Stimulated activated CD8-positive, alpha-beta memory T cell treated with anti-CD3 and anti-CD28 coated beads, Interleukin-2, amount 100 ng/mL, for 1 hour (primary cell): Measurements from ENCODE around the gene NFATC2.
"Not testable (repeated sequence)": the region's sequence is repeated elsewhere in the genome, so short reads cannot be mapped to it uniquely, and the experiment has no call there.

Experiments
- DNase-seq, 2 donors: peaks; one replicate each; pipeline ENCODE4 v3.0.0-alpha.2; 2020; ENCODE audit warnings: low read depth in 2 of 2

The NFATC2 gene

DNA sequence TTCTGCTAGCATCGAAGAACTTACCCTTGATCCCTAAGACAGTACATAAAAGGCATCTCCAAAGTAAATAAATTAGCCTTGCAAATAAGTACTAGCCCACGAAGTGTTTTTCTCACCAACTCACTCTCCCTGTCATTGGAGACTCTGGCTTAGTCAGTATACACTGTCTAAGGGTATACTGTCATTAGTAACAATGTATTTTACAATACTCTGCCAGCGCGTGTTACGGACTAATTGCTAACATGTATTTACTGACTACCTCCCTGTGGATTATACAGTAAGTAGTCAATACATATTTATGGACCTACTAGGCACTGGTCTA lies 72.1 kb downstream of the NFATC2 start:
- no peak for DNase-seq

DNA sequence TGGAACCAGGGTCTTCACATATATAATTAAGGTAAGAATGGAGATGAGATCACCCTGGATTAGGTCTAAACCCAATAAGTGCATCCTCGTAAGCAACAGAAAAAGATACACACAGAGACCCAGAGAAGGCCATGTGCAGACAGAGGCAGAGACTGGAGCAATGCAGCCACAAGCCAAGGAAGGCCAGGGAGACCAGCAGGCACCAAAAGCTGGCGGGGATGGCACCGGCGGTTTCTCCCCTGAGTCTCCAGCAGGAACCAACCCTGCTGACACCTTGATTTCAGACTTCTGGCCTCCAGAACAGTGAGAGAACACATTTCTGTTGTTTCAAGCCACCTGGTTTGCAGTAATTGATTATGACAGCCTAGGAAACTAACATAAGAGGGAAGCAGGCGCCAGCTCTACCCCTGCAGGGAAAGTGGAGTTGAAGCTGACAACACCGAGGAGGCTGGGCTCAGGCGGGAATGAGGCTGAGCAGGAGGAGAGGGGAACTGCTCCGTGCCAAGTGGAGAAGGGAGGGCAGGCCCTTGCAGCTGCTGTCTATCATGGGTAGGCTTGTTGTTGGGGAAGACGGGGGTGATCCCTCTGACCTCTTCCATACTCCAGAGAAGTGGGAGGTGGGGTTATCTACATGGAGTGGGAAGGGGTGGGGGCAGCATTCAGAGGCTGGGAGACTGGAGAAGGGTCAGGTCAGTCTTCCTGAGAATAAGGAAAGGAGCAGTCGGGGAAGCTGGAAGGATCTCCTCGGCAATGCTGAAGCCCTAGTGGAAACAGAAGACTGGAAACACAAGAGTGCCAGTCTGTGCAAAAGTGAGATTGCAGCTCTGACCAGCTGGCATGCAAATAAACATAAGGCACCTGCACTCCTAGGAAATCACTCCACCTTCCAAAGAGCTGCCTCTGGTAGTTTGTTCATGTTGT lies 72.7 kb downstream of the NFATC2 start:
- no peak for DNase-seq

DNA sequence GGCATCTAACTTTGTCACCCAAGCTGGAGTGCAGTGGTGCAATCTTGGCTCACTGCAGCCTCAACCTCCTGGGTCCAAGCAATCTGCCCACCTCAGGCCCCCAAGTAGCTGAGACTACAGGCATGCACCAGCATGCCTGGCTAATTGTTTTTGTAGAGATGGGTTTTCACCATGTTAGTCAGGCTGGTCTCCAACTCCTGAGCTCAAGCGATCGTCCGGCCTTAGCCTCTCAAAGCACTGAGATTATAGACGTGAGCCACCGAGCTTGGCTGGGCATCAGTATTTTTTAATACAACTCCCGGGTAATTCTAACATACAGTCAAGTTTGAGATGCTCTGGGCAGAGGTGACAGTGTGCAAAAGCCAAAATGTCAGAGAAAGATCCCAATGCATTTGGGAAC lies 73.5 kb downstream of the NFATC2 start:
- DNase-seq, result no peak

DNA sequence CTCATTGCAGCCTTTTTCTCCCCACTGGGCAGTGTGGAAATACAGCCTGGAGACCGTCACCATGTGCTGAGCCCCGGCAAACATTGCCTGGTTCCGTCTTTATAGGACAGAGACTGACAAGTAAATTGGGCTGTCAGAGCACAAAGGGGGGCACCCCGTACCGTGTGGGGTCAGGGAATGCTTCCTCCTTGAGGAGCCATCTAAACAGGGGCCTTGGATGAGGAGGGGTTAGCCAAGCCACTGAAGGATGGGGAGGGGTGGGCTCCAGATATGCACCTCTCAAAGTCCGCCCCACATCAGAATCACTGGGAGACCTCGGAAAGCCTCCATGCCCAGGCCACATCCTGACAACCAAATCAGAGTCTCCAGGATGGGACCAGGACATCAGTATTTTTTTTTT lies 73.9 kb downstream of the NFATC2 start:
- DNase-seq, result no peak

DNA sequence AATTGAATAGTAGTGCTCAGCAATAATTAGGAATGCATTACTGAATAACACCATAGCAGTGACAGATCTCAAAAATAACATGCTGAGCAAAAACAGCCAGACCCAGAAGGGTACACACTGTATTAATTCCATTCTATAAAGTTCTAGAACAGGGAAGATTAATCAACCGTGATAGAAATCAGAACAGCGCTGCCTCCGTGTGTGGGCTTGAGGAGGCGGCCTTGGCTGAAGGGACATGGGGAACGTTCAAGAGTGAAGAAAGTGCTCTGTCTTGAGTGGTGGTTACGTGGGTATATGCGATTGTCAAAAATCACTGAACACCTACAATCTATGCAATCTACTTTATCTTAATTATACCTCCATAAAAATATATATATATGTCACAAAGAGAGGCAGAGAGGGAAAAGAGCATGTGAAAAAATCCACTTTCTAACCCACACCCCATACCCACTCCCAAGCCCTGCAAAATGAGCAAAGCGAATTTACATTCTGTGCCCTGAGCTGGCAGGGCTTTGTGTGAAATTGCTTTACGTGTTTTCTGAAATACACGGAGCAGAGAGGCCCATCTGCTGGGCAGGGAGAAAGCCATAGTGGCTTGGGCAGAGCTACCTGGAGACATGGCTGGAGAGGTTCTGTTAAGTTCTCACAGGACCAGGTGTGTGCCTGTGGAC lies 74.4 kb downstream of the NFATC2 start:
- DNase-seq, result no peak

DNA sequence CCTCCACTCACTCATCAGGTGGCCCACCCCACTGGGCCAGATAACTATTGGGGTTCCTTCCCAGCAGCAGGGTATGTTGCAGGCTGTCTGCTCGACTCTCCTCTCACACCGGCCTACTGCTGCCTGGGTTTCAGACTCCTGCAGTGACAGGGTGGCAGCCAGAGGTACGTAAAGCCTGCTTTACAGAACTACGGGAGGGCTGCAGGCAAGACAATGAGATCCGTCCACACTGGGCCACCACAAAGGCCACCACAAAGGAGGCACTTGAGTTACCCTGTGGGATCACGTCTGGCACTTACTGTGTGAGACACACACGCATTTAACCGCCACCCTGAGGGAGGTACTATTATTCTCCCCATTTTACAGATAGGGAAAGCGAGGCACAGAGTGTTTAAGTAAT lies 78.5 kb downstream of the NFATC2 start:
- DNase-seq, result no peak

DNA sequence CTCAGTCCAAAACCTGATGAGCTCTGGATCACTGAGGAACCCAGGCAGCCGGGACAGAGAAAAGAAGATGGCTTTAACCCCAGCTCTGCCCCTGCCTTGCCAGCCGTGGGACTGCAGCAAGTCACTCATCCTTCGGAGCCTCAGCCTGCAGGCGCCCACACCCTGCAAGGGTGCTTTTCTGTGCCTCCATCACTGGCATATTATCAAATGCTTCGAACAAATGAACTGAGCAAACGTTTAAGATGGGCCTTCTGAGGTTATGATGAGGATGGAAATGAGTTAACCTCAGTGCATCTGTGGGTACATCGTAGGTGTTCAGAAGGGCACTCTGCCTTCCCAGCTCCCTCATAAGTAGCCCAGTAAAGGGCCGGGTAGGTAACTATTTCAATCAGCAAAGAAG lies 79.0 kb downstream of the NFATC2 start:
- no peak for DNase-seq

DNA sequence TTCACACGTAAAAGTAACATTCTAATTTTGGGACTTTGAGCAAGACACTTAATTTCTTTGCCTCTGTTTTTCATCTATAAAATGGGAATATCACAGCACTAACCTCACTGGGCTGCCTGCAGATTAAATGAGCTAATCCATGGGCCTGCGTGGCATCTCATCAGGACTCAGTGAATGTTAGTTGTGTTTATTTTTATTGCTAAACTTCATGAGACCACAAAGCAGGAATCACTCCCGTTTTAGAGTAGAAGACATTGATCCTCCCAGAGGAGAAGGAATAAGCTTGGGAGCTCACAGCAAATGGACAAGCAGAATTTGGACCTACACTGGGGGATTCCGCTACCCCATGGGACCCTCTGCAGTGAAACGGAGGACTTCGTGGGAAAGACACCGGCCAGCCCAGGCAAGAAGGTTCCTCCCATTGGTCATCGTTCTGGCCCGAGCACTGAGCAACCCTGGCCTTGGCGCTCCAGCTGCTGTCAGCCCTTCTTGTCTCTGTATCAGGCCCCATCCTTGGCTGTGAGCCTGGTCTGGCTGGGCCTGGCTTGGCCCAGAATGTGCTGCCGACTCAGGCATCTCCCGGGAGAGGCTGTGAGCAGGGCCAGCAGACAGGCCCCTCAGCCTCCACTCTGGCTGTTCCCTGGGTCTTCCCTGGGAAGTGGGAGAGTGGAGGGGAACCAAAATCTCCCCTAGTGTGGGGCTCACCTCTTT lies 79.8 kb downstream of the NFATC2 start:
- no peak for DNase-seq

DNA sequence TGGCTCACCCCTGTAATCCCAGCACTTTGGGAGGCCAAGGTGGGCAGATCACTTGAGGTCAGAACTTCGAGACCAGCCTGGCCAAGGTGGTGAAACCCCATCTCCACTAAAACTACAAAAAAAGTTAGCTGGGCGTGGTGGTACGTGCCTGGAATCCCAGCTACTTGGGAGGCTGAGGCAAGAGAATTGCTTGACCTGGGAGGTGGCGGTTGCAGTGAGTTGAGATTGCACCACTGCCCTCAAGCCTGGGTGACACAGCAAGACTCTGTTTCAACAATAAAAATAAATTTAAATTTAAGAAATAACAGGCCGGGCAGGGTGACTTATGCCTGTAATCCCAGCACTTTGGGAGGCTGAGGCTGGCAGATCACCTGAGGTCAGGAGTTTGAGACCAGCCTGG lies 80.7 kb downstream of the NFATC2 start:
- not testable (repeated sequence) for DNase-seq

DNA sequence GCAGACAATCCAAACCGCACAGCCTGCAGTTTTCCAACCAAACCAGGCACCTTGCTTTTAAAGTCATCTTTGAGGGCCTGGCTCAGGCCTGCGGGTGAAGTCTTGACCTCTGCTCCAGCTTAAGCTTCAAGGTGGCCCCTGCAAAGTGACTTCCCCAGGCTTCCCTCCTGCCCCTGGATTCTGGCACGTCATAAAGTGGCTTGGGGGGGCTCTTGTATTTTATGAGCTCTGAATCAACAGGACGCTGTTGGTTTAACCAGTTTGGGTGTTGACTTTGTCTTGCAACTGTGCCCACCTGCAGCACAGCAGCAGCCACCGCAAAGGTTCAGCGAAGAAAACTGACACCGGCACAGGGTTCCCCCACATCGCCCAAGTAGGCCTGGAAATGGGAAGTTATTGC lies 81.2 kb downstream of the NFATC2 start:
- DNase-seq, result no peak

DNA sequence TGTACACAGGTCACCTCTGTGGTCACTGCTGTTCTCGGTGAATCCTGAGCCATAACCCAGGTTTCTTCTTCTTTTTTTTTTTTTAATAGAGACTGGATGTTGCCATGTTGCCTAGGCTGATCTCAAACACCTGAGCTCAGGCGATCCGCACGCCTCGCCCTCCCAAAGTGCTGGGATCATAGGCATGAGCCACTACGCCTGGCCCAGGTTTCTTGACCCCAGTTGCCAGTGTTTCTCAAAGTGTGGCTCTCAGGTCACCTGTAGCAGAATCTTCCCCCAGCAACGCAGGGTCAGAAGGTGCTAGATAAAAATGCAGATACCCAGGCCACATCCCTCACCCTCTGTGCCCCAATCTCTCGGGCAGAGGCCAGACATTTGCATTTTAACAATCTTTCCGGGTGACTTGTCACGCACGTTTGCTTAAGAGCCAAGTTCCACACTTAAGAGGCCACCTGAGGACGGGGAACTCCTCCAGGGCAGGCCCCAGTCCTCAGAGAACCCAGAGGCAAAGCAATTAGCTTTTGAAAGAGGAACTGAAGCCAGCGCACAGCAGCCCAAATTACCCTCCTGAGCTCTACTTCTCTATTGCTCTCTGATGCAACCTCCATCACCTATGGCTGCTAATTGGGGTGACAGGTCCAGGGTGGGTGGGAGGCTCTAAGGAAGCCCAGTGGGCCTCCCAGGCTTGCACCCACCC lies 81.8 kb downstream of the NFATC2 start:
- DNase-seq, result no peak

DNA sequence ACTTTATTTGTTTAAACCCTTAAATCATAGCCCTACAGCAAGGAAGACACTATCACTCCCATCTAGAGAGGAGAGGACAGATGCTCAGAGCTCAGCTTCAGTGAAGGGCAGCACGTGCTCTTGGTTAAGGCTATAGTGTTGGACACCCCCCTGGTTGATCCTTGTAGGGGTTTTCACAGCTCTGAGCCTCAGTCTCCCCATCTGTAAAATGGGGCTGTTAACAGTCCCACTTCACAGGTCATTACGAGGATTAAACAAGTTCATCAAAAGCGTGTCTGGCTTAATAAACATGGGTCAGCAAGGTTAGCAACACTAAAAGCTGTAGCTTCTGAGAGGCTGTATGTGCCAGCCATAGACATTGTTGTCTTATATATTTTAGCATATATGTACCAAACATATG lies 82.4 kb downstream of the NFATC2 start:
- no peak for DNase-seq

DNA sequence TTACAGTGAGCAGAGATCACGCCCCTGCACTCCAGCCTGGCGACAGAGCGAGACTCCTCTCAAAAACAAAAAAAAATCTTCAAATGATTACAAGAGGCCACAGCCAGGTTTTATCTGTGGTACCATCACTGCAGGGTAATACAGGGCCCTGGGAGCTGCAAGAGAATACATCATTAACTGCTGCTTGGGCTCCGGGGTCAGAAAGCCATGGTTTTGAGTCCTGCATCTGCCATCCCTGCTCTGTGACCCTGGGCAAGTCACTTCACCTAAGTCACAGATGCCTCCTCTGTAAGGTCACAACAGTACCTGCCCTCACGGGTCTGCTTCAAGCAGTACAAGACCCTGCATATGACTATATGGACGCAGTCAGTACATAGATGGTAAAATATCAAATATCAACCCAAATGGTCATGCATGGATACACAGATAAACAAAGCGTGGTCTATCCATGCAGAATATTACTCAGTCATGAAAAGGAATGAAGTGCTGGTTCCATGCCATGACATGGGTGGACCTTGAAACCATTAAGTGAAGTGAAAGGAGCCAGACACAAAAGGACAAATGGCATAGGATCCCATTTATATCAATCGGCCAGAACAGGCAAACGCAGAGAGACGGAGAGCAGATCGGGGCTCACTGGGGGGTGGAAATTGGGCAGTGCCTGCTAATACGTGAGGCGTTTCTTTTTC lies 83.6 kb downstream of the NFATC2 start:
- no peak for DNase-seq

DNA sequence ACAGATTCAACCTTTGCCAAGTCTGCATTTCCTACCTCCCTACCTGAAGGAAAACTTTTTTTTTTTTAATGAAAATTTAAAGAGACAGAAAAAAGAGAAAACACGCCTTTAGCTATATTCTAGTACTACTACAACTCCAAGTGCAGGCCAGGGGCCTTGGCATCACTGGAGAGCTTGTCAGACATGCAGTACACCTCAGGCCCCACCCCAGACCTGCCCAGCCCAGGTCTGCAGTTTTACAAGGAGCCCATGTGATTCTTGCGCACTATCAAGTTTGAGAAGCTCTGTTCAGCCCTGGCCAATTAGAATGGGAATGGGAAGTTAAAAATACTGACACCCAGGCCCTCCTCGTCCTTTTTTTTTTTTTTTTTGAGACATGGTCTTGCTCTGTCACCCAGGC lies 85.0 kb downstream of the NFATC2 start:
- no peak for DNase-seq

DNA sequence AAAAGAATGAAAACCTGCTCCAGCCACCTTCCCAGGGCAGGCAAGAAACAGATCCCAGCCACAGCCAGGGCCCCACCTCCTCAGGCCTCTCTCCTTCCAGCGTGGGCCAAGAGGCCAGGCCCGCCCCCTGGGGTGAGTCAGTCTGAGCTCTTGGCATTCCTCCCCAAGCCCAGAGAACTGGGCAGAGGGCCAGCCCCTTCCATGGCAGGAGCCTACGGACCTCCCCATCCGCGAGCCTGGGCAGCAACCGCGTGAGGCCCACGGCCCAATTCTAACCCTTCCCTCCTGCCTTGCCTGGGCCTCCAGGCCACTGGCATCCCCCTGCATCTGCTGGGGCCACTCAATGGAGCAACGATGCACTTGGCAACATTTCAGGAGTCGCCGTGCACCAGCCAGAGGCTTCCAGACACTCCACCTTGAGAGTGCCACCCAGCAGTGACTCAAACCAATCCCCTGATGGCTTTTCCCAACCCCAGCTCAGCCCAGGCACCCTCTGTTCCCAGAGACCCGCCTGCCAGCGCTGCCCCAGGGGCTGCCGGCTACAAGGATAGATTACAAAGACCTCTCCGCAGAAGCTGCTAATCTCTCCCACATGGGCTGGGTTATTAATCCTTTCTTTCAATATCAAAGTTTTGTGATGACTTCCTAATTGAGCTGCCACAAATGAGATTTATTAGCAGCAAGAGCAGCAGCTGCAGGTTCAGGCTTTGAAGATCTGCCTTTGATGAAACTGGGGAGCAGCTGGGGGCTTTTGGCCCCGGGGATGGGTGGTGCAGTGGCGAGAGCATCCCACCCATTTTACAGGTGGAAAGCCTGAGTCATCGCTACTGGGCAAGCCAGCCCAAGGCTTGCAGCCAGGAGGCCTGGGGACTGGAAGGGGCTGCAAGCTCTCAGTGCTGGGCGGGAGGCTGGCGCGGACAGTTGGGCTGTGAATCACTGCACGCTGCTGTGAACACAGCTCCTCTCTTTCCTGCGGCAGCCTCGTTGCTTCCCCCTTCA lies 85.7 kb downstream of the NFATC2 start:
- no peak for DNase-seq

DNA sequence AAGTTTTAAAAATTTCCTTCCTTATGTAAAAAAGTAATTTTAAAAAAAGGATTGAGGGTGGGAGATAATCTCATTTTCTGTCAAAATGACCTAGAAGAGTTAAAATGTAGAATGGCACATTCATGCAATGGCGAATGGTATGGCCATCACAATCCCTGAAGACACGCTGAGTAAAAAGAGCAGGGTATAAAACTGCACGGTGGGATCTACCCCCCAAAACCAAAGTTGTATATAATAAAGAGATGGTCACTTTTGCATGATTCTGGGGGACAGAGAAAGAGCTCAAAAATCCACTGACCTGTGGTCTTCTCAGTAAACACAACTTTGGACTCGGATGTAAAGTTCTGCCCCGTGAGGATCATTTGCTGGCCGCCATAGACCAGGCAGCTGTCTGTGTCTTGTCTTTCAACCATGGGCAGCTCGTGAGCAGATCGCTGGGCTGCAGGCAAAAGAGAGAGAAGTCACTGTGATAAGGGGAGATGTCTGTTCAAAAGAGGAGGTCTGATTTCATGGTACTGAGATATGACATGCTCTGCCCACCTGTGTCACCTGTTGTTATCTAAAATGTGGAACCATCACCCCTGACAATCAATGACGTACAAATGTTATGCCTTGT lies 88.2 kb downstream of the NFATC2 start:
- no peak for DNase-seq

DNA sequence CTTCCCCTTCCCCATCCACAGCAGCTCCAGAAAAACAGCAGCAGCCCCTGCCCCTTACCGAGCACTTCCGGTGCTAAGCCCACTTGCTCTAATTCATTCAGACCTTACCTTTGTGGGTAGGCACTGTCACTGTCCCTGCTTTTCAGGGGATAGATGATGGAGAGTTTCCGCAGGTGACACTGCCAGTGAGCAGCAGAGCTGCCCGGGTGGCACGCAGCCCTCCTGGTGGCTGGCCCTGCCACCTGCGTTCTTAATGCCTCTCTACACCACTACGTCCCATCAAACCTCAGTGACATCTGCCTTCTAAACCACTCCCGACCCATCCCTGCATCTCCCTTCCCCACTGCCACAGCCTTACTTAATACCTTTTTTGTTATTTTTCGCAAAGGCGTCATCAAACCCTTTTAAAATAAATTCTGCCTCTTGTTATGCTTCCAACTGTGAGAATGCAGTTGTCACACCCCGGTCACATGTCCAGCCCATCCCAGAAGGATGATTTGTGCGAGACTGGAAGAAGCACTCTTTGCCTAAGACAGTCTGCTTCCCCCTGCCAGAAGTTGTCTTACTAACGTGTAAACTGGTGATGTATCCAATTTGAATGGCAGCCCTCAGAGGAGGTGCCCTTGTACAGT lies 89.7 kb downstream of the NFATC2 start:
- no peak for DNase-seq

DNA sequence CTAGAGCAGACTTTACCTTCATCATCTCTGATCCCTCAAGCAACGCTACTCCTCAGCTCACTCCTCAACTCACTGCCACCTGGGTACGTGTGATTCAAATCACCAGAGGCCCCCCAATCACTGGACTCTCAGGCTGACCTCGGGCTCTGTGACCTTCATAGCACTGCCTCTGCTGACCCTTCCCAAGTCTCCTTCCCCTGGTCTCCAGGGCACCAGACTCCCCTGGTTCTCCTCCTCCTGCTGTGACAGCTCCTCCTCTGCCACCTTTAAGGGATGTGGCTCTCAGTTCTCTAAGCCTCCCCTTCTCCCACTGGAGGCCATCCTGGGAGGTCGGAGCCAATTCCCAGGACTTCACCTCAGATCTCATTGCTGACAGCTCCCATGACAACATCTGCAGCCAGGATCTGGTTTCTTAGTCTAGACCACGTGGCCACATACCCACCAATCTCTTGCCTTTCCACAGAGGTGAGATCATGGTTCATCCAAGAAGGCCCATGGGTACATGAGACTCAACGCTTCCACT lies 90.4 kb downstream of the NFATC2 start:
- no peak for DNase-seq

DNA sequence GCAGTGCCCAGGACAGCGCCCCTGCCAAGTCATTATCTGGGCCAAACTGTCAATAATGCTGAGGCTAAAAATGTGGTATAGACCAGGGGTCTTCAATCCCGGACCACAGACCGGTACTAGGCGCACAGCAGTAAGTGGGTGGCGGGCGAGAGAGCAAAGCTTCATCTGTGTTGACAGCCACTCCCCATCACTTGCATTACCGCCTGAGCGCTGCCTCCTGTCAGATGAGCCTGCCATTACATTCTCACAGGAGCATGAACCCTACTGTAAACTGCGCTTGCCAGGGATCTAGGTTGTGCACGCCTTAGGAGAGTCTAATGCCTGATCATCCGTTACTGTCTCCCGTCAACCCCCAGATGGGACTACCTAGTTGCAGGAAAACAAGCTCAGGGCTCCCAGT lies 91.0 kb downstream of the NFATC2 start:
- DNase-seq, result no peak
